Endometrium (tissue), 2 donors: ENCODE data around the gene OR6C65.
"Not testable (repeated sequence)": the region's sequence is repeated elsewhere in the genome, so short reads cannot be mapped to it uniquely, and the experiment has no call there.

ENCODE experiments used
- FAIRE-seq: peaks from 2 replicates; lab custom pipeline; 2012; peaks lifted over from hg19 to GRCh38; lab: Jason Lieb, UNC
- donor health status: control.
- donor health status: control.

The OR6C65 gene

DNA sequence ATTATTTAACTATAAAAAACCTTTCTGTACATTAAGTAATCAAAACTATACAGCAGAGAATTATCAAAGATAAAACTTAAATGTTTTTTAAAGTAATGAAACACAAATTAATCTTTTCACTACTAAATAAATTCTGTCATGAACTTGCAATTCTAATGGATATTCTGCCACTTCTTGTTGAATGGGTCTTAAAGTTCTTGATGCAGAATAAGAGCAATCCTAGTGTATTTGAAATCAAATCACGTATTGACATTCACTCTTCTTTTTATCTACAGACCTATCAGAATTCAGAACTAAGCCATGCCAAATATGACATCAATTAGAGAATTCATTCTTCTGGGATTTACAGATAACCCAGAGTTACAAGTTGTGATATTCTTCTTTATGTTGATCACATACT is at the start of gene OR6C65:
Gene OR6C65, plus strand, starts transcription at position 301 of the 400 bp plus-strand sequence. Its CDS starts 0 bp downstream, at position 301.
- FAIRE-seq: no peak

DNA sequence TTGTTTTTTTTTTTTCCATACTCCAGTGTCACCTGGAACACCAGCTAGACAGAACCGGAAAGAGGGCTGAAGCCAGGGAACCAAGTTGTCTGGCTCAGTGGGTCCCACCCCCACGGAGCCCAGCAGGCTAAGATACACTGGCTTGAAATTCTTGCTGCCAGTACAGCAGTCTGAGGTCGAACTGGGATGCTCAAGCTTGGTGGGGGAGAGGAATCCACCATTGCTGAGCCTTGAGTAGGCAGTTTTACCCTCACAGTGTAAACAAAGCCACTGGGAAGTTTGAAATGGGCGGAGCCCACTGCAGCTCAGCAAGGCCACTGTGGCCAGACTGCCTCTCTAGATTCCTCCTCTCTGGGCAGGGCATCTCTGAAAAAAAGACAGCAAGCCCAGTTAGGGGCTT is 45.0 kb upstream of the OR6C65 start:
- FAIRE-seq: not testable (repeated sequence)

DNA sequence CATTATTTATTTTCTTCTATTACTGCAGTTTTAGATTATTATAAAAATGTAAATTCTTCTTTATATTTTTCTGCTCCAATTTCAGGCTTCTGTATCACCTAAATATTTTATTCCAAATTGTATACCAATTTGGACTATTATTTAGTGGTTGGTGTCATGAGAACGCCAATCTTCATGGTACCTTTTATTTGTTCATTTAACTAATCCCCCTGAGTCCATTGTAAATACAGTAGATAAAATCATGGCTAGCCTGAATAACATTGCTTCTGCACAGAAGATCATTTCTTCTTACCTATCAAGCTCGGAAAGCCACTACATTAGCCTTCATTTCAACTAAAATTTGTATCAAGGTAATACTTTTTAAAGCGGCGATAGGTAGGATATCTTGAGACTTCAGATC is 37.7 kb upstream of the OR6C65 start, which contains the start of gene OR6C75:
Gene OR6C75, plus strand, starts transcription at position 301 of the 400 bp plus-strand sequence. CDS start 2,136 bp downstream, outside the sequence.
- FAIRE-seq: no peak

DNA sequence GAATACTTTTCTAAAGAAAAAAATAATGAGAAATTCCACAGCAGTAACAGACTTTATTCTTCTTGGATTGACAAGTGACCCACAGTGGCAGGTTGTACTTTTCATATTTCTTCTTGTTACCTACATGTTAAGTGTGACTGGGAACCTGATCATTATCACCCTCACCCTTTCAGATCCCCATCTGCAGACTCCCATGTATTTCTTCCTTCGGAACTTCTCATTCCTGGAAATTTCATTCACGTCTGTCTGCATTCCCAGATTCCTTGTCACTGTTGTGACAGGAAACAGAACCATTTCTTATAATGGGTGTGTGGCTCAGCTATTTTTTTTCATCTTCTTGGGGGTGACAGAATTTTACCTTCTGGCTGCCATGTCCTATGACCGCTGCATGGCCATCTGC is 35.2 kb upstream of the OR6C65 start:
- no peak for FAIRE-seq

DNA sequence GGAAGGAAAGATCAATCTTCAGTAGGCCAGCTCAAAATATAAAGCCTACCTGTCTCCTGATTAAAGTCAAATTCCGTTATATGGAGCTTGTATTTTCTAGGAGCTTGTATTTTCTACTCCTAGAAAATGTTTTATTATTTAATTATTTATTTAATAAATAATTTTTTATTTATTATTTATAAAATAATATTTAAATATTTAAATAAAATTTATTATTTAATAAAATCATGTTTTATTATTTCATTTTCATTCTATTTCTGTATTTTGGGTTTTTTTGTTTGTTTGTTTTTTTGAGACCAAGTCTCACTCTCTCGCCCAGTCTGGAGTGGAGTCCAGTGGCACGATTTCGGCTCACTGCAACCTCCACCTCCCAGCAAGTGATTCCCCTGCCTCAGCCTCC is 27.8 kb upstream of the OR6C65 start:
- FAIRE-seq: no peak

DNA sequence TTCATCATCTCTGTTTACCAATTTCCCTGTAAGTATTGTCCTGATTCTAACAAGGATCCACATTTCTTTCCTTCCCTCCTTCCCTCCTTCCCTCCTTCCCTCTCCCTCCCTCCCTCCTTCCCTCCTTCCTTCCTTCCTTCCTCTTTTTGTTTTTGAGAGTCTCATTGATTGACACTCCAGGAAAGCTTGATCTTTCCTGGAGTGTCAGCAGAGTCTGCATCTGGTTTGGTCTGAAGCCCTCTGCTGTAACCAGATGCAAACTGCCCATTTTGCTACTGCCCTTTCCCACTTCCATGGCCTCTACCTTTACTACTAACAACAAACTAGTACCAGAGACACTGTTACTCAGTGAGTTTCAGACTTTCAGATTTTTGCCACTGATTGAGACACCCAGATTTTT is 14.4 kb upstream of the OR6C65 start:
- no peak for FAIRE-seq

DNA sequence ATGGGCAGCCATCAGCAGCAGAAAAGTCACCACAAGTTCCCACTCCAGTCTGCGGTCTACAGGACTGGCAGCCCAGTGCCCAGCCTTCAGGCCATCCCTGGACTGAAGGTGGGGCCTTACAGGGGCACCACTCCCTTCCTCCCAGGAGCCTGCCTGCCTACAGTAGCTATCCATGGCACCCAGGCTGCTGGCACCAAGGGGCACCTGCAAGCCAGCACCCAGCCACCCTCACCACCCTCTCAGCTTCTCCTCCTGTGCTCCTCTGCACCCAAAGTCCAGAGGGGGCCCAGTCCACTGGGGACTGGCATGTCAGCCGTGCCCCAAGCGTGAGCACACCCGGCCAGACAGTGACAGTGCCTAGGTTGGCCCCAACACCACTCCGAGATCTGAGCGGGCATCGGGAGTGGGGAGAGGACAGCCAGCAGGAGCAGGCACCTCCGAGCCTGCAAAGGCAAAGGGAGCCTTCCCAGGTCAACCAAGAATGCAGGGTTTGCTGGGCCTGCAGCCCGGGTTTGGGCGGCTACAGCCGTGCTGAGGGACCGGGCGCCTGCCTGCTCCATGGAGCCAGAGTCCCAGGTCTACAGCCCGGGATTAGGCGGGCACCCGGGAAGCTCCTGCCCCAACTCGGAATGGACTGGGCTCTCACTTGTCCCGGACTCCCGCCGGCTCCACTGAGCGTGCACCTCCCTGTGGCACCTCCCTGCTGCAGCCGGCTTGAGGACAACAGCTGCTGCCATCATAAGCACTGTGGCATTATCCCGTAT is 8.1 kb upstream of the OR6C65 start:
- no peak for FAIRE-seq

DNA sequence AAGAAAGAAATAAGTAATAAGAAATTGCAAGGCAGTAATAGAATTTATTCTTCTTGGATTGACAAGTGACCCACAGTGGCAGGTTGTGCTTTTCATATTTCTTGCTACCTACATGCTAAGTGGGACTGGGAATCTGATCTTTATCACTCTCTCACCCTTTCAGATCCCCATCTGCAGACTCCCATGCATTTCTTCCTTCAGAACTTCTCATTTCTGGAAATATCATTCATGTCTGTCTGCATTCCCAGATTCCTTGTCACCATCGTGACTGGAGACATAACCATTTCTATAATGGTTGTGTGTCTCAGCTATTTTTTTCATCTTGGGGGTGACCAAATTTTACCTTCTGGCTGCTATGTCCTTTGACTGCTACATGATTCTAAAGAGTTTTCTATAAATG is 4.0 kb upstream of the OR6C65 start:
- no peak for FAIRE-seq

DNA sequence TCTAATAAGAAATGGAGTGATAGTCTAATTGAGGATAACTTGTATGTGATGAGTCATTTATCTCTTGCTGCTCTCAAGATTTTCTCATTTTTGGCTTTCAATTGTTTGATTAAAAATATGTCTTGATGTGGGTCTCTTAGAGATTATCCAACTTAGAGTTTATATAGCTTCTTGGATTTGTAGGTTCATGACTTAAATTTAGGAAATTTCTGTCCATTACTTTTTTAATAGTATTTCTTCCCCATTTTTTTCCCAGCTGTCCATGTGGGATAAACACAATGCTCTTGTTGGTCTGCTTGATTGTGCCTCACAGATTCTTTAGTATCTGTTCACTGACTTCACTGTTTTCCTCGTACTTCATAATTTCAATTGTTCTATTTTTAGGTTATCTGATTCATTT is 7.5 kb downstream of the OR6C65 start:
- no peak for FAIRE-seq

DNA sequence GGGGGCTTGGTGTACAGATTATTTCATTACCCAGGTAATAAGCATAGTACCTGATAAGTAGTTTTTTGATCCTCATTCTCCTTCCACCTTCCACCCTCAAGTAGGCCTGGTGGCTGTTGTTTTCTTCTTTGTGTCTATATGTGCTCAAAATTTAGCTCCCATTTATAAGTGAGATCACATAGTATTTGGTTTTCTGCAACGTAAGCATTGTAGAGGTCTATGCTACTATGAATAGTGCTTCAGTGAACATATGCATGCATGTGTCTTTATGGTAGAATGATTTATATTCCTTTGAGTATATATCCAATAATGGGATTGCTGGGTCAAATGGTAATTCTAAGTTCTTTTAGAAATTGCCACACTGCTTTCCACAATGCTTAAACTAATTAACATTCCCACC is 8.8 kb downstream of the OR6C65 start:
- not testable (repeated sequence) for FAIRE-seq

DNA sequence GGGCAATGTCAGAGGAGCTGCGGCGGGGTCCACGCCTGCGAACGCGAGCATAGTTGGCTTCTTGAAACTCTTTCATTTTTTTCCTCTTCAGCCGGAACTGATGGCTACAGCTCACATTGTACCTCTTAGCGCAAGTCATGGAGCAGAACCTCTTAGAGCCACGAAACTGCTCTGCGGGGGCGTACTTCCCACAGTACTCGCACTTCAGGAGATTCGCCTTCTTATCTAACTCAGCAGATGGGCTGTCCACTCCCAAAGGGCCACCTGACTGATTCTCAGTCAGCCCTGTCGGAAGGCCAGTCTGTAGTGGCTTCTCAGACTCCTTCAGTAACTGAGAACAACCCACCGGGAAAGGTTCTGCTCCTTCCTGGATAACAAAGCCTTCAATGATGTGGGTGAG is 11.8 kb downstream of the OR6C65 start:
- FAIRE-seq: not testable (repeated sequence)

DNA sequence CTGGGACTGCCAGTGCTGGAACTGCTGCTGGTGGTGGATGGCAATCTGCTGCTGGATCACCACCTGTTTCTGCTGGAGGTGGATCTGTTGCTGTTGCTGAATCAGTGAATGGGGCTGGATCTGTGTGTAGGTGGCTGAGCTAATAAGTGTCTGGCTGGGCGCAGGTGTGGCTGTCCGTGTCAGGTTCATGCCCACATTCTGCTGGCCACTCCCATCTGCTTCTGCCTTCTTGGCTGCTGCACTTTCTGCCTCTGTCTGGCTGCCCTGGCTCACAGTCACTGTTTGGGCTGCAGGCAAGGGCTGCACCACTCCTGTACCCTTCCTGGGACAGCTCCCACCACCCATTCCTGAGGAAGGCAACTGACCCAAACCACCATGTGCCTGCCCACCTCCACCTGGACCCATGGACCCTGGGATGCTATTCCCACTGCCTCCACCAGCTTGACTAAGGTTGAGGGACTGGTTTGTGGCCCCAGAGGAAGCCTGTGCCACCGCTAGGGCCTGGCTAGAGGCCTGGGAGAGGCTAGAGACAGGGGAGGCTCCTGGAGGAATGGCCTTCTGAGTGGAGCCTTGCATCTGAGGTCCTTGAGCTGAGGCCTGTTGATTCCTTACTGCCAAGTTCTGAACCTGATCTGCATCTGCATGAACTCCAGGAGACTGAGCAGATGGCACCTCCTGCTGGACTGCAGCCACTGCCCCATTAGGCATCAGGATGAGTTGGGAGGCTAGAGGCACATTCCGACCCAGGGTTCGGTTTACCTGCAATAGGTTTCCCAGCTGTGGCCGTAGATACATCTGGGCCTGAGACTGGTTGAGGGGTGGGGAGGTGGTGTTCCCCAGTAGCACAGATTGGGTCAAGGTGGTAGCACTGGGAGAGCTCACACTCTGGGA is 13.4 kb downstream of the OR6C65 start:
- FAIRE-seq: not testable (repeated sequence)

DNA sequence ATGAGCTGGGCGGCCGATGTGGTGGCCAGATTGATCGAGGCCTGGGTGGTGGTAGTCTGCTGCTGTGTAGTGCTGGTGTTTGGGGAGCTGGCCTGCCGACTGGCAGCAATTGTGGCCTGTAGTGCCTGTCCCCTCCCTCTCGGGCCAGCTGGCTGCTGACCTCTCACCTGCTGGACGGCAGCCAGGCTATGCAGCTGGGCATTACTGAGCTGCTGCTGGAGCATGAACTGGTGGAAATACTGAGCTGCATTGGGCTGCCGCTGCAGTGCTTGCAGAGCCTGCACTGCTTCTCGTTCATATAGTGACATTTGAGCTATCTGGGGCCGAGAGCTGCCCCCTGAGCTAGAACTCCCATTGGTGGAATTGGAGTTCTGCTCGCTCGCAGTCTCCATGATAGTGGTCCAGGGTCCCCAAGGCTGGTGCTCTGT is 14.1 kb downstream of the OR6C65 start:
- FAIRE-seq: not testable (repeated sequence)

DNA sequence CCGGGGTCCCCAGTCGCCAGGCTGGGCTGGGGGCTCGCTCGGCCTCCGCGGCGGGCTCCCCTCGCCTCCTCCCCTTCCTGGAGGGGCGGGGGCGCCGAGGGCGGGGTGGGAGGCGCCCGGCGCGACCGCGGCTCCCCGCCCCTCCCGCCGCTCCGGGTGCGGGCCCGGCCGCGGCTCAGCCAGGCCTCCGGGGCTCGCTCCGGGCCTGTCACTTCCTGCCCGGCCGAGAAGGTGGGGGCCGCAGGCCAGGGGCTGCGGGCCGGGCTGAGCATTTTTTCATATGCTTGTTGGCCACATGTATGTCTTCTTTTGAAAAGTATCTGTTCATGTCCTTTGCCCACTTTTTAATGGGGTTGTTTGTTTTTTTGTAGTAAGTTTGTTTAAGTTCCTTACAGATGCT is 14.6 kb downstream of the OR6C65 start:
- not testable (repeated sequence) for FAIRE-seq

DNA sequence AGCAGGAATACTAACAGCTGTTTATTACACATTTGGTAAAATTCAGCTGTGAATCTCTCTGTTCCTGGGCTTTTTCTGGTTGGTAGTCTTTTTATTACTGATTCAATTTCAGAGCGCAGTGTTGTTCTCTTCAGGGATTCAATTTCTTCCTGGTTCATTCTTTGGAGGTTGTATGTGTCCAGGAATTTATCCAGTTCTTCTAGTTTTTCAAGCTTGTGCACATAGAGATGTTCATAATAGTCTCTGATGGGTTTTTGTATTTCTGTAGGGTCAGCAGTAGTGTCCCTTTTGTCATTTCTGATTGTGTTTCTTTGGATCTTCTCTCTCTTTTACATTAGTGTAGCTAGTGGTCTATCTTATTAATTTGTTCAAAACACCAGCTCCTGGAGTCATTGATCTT is 16.6 kb downstream of the OR6C65 start:
- no peak for FAIRE-seq

DNA sequence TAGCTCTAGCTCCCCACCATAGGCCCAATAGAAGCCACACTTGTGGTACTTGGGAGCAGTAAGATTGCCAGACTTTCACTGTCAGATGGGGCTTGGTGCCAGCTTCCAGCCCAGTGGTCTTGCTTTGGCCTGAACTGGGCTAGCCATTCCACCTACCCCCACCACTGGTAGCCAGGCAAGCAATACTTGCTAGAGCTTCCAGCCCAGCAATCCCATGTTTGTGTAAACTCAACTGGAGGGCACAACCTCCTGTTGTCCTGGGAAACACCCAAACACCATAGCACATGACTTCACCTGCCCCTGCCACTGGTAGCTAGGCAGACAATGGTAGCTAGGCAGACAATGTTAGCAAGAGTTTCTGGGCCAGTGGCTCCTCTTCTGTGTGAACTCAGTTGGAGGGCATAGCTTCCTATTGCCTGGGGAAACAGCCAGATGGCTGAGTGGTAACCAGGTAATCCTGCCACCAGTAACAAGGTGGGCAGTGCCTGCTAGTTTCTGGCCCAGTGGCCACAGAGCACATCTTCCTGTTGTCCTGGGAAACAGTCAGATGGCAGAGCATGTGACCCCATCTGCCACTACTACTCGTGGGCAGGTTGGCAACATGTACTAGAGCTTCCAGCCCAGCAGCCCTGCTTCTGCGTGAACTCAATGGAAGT is 20.1 kb downstream of the OR6C65 start:
- FAIRE-seq: no peak

DNA sequence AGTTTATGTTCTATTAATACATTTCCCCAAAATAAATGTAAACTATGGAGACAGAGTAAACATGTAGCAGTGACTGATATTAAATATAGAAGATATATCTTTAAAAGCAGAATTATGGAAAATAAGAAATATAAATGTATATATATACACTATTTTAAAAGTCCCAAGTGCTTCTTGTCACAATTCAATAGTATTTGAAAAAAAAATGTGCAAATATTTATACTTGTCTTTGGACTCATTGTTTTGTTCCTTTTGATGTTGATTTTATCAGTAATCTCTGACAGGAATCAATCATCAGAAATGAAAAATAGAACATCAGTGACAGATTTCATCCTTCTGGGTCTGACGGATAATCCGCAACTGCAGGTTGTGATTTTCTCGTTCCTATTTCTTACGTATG is 25.6 kb downstream of the OR6C65 start, which contains the start of gene OR6C76:
Gene OR6C76, plus strand, starts transcription at position 301 of the 400 bp plus-strand sequence. Its CDS starts 0 bp downstream, at position 301.
- no peak for FAIRE-seq

DNA sequence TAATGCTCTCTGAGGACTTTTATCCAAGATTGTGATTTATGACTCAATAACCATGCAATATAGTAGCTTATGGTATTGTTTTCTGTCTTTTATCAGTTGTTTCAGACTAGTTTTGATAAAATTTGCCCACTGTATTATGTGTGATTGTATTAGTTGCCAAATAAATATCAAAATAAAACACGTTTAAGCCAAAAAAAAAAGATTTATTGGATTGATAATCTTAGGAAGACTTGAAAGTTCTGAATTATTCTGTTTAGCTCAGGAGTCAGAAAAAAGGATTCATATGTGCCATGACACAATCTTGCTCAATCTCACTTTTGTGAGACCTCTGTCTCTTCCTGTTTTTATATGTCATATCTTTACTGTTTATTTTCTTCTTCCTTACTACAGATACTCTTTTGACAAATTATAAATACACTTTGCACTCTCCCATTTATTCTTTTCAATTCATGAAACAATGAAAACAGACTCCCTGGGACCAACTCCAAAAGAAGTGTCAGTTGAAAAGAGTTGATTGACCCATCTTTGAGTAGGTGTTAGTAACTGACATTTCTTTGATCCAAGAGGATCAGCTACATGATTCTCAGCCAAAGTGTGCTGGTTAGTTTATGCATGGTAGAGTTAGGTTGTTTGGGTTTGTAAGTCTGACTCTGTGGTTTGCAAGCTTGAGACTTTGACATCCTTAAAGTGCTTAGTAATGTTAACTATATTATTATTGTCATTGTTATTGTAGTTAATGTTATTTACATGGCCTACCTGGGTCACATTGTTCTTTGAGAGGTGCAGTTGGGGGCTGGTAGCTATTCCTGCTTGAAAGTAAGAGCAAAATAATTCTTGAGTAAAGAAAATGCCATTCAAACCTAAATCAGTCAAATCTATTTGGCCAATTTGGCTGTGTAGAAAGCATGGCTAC is 28.3 kb downstream of the OR6C65 start:
- no peak for FAIRE-seq

DNA sequence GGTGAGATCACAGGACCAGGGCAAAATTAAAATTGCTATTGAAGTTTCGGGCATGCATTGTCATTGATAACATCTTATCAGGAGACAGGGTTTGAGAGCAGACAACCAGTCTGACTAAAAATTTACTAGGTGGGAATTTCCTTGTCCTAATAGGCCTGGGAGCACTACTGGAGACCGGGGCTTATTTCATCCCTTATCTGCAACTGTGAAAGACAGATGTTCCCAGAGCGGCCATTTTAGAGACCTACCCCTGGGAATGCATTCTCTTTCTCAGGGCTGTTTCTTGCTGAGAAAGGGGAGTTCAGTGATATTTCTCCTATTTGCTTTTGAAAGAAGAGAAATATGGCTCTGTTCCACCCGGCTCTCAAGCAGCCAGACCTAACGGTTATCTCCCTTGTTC is 40.9 kb downstream of the OR6C65 start:
- not testable (repeated sequence) for FAIRE-seq

DNA sequence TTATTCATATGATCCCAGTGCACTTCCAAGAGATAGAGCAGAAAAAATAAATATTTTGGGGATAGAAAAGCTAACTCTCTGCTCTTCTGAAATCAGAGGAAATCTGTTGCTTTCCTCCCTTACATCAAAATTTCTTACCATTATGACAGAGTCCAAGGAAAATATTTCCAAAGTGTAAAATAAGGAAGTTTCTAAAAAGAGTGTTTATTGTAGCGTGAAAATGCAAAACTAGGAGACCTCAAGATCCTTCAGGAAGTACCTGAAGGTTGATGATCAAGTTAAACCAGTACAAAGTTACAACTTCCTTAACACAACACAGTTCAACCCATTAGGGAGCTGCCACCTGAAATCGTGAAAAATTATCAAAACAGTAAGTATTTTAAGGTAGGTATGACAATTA is 43.4 kb downstream of the OR6C65 start, which contains the start of gene OR6C2:
Gene OR6C2, plus strand, starts transcription at position 301 of the 400 bp plus-strand sequence. CDS start 8,138 bp downstream, outside the sequence.
- no peak for FAIRE-seq

DNA sequence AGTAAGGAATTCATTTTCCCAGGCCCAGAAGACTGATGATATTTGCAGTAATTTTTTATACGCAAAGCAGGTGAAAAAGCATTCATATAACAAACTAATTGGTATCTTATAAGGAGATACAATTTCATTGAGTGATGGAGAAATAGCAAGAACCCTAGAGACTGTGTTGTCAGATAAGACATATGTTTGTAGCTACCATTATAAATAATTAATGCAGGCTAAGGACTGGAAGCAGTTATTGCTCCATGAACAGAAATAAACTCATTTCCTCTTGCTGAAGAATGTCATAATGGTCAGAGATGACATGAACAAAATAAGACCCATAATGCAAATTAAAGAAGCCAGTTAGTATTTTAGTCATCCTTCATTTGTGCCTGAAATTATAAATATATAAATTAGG is 45.0 kb downstream of the OR6C65 start:
- FAIRE-seq: no peak
